GM23338 (cell line): ENCODE data around the gene ECM2.

Experiments used
- CREB1 ChIP-seq: fragments of 250-450 bp; sonication (Bioruptor Pico); IDR thresholded peaks from 2 replicates; pipeline ENCODE4 v1.5.0; 2020; ENCODE audit warnings: low read depth, mild to moderate bottlenecking, moderate library complexity
- CTCF ChIP-seq, 2 experiments: fragments of 200-600 bp in 1 of 2; sonication (generic) in 1 of 2; conservative IDR thresholded peaks; 2 replicates each; pipeline versions ENCODE4 v1.5.1 to v1.6.1; 2016 to 2017; ENCODE audit warnings: antibody characterized with exemption in 2 of 2, low read depth in 2 of 2, mild to moderate bottlenecking in 2 of 2, moderate library complexity in 1 of 2
- EZH2 ChIP-seq: fragments of 200-600 bp; sonication (generic); IDR thresholded peaks from one replicate; pipeline ENCODE4 v1.8.0; 2017; ENCODE audit warnings: antibody characterized with exemption, mild to moderate bottlenecking, low read depth; ENCODE audit not compliant: unreplicated experiment
- EZH2phosphoT487 ChIP-seq: fragments of 200-600 bp; sonication (generic); IDR thresholded peaks from one replicate; pipeline ENCODE4 v1.8.1; 2018; ENCODE audit warnings: antibody characterized with exemption; ENCODE audit not compliant: unreplicated experiment
- POLR2AphosphoS5 ChIP-seq: IDR thresholded peaks from 2 replicates; pipeline ENCODE4 v1.6.1; 2016; ENCODE audit warnings: antibody characterized with exemption, low read depth
- ZNF462 ChIP-seq: fragments of 250-450 bp; sonication (Bioruptor Pico); IDR thresholded peaks from 2 replicates; pipeline ENCODE4 v1.5.0; 2020; ENCODE audit warnings: mild to moderate bottlenecking, moderate library complexity

GRCh38 chr9:92545002-92545510 lies 9.3 kb upstream of the ECM2 start:
- TF ChIP-seq CTCF (conservative IDR thresholded peaks at IDR 0.05; ENCODE audit: low read depth in 2 of 2) (no peak), CREB1 (CRISPR knock-in tag) (no peak), ZNF462 (no peak), EZH2 (no peak), EZH2phosphoT487 (no peak), POLR2AphosphoS5 (no peak)
